LoVo (cell line): ENCODE data around the gene ANGPT4.
"Not testable (repeated sequence)": the region's sequence is repeated elsewhere in the genome, so short reads cannot be mapped to it uniquely, and the experiment has no call there.

ENCODE experiments used
- DNase-seq: peaks from one replicate; pipeline ENCODE4 v3.0.0-alpha.2; 2016; ENCODE audit warnings: low spot score

The ANGPT4 gene

GRCh38 chr20:906001-906520, 10.1 kb downstream of the ANGPT4 start:
- no peak for DNase-seq

DNA sequence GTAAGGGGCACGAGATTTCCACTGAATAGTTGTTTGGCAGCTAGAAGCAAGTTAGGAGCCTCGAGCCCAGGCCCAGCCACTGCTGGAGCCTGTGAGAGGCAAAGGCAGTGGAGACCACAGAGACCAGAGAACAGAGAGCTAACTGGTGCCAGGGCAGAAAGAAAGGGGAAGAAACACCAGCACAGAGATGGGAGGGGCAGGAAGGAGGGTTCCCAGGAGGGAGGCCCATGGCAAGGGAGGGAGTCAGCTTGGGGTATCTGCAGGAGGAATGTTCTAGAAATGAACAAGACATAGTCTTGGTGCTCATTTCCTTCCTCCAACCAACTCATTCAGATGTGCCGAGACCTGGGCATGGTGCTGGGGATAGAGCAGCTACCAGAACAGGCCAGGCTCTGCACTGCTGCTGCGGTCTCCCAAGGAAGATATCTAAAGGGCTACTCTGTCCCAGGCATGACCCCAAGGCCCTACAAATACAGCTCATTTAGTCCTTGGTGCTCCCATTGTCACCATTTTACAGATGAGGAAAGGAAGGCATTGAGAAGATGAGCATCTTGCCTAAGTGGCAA, 10.7 kb downstream of the ANGPT4 start:
- no peak for DNase-seq

GRCh38 chr20:904039-904545, 12.0 kb downstream of the ANGPT4 start:
- DNase-seq: no peak

DNA sequence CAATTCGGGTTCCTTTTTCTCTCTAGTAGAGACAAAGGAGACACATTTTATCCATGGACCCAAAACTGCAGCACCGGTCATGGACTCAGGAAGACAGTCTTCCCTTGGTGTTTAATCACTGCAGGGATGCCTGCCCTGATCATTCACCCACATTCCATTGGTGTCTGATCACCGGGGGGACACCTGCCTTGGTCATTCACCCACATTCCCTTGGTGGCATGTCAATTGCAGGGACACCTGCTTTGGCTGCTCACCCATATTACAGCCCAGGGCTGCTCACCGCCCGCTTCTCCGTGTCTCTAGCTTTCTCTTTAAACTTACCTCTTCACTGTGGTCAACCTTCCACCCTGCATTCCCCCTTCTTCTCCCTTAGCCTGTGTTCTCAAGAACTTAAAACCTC, 18.7 kb downstream of the ANGPT4 start:
- not testable (repeated sequence) for DNase-seq

- DNase-seq: no peak
Observed at GRCh38 chr20:896501-897025, 19.6 kb downstream of the ANGPT4 start.

GRCh38 chr20:892371-892770, 23.8 kb downstream of the ANGPT4 start:
- not testable (repeated sequence) for DNase-seq

DNA sequence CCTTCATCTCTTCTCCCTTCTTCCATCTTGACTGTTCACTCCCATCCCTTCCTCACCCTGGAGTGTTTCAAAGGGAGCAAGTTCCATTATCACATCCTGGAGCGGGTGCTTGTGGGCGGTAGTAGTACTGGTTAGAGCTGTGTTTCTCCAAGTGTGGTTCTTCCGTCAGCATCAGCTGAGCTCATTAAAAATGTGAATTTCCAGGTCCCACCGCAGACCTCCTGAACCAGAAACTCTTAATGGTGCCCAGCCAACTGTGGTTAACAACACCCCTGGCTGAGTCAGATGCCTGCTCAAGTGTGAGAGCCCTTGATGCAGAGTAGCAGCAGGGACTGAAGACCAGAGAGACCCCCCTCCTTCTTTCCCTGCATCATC, 24.4 kb downstream of the ANGPT4 start:
- no peak for DNase-seq

DNA sequence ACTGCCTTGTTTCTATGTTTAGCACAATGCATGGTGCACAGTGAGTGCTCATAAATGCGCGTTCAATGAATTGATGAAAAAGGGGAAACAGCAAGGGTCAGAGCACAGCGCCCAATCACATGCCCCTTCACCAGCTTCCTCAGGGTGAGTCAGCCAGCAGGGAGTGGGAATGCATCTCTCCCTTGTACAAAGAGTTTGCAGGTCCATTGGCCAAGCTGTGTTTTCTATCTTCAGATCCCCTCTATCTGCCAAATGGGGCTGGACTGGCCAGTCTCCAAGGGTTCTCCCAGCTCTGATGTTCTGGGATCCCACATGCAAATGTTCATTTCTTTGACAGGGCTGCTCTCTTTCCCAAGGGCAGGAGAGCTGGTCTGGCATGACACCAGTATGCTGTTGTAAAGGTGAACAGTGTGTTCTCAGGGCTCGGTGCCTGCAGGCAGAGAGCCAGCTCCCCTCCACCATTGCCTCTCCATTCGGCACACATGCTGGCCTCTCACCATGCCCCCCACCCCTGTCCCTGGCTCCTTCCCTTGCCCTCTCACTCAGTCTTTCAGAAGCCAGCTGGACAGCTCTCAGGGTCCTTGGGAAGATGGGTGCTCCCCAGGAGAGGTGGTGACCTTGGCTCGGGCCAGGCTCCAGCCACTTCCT, 25.0 kb downstream of the ANGPT4 start:
- no peak for DNase-seq

- no peak for DNase-seq
Observed at GRCh38 chr20:890666-891057, 25.5 kb downstream of the ANGPT4 start.

- no peak for DNase-seq
Observed at GRCh38 chr20:889932-890463, 26.1 kb downstream of the ANGPT4 start.

- DNase-seq: no peak
Observed at GRCh38 chr20:889106-889505, 27.0 kb downstream of the ANGPT4 start.

DNA sequence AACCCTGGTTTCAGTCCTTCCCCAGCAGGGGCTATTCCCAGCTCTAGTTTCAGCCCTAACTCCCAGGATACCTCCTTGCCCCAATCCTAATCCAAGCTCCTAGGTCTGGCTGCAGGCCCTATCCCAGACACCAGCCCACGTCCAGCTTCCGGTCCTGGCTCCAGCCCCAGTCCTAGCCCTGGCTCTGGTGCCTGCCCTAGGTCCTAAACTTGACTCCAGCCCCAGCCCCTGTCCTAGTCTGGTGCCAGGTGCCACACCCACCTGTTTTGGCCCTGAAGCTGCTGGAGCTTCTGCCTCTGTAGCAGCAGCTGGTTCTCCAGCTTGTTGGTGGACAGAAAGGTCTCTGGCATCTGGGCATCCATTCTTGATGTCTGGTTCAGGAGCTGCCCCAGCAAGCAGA, 28.1 kb downstream of the ANGPT4 start:
- DNase-seq: no peak

DNA sequence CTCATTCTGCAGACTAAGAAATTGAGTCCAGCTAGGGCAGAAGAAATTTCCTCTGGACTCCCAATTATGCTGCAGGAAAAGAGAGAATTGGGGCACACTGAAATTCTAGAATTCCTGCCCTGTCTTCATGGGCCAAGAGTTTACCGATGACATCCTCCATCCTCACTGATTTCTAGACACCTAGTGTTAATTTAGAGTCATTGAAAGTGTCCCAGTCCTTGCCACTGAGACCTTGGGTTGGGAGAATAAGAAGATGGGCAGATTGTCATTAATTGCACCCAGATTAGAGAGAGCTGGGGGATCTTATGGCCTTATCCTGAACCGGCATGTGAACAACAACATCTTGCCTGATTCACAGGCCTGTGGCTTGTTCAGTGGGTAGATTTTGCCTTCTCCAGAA, 29.0 kb downstream of the ANGPT4 start:
- DNase-seq: no peak

DNA sequence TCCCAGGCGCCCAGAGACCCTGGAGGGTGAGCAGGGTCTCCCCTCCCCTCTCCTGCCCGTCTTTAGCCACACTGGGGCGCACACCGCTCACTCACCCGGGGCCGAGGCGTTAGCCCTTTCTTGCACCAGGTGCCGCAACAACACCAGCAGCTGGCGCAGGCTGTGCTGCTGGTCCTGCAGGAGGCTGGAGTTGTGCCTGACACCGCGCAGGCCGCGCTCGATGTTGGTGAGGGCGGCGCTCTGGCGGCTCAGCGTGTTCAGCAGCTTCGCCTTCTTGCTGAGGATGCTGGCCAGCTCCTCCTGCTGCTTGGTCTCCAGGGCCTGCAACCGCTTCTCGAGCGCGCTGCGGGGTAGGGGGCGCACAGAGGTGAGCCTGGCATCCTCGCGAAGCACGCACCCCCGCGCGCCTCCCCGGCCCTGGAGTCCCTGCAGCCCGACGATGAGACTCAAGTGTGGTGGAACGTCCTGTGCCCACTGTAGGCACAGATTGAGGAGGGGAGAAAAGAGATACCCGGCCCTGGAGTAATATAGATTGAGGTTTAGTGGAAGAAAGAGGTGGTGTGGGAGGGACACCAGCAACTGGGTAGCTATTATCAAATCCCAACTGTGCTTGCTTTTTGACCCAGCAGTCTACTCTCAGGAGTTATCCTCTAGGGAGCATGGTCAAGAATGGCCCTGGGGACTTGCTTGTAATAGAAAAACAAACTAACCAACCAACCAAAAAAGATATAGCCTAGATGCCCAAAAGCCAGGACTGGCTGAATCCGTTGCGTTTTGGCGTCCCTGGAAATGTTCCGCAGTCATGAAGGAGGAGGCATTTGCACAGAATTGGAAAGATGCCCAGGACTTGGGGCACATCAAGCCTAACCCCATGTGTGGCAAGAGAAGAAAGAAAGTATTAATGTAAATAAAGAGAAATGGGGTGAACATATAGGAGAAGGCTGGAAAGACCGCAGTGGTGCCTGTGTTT, 30.9 kb downstream of the ANGPT4 start:
- DNase-seq: no peak

DNA sequence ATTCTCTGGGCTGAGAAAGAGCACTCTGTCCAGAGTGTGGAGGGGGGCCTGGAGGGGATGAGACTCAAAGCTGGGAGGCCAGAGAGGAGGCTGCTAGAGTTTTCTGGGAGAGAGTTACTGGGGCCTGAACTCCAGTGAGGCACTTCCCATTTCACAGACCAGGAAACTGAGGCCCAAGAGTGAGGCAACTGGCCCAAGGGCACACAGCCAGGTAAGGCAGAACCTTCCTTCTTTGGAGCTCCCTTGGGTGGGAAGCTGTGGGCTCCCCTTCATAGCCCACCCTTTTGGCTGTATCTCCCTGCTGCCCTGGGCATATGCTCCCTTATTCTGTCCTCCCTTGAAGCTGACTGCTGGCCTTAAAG, 34.4 kb downstream of the ANGPT4 start:
- no peak for DNase-seq

DNA sequence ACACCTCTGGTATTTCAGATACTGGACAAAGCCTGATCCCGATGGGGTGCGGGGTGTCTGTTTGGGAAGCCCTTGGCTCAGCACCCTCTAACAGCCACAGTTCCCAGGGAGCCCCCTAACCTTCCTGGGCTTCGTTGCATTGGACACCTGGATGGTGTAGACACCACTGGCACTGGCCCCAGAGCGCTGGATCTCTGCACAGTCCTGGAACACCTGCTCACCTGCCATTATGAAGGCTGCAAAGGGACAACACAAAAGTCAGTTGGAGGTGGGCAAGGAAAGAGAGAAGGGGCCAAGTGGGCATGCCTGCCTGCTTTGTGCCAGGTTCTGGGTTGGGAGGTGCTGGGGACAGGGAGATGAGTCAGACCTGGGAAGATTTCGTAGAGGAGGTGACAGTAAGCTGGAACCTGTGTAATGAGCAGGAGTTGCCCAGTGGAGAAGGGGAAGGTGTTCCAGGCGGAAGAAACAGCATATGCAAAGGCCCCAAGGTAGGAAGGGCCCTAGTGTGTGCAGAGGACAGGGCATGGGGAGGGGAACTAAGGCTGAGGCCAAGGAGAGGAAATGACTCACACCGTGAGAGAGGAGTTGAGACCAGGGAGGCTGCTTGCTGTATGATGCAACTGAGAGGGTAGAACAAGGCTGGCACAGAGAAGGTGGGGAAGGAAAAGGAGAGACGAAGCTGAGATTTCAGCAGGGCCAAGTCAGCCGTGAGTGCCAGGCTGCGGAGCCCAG, 34.9 kb downstream of the ANGPT4 start:
- DNase-seq: peak; percentile 18

DNA sequence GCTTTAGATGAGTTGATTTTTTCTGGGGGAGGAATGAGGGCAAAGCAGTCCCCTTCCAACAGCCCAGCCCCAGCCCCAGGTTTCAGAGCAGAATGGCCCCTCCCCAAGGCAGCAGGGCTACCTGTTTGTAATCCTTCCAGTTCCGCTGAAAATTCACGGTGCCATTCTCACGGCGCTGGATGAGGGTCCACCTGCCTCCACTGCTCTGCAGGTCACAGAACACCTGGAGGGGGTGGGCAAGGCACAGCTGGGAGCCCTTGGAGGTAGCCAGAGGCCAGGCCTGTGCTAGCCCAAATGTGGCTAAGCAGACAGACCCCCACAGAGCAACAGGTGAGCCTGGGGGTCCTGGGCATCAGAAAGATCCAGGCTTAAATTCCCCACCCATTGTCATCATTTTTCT, 36.5 kb downstream of the ANGPT4 start:
- DNase-seq: no peak

GRCh38 chr20:878511-879307, 37.4 kb downstream of the ANGPT4 start:
- DNase-seq: peak; percentile 7

DNA sequence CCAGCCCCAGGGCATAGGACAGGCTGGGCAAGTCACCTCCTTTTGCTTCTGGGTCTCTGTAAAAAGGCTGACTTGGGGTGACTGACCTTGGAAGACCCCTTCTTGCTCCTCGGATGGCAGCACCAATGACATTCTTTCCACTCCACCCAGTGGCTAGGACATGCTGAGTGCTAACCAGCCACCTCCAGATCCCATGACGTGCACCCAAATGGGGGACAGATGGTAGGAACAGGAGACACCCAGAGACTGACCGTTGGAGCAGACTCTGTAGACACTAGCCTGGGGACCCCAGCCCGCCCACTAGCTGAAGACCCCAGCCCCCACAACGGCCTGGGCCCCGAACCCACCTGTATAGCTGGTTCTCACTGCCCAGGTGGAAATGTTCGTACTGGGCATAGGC, 38.3 kb downstream of the ANGPT4 start:
- no peak for DNase-seq

GRCh38 chr20:875115-875514, 41.0 kb downstream of the ANGPT4 start:
- DNase-seq: no peak
